ENCODE results near the gene USH1G.
"Not testable (repeated sequence)": the region's sequence is repeated elsewhere in the genome, so short reads cannot be mapped to it uniquely, and the experiment has no call there.

USH1G gene

GRCh38 chr17:74873874-74874614 is 49.0 kb downstream of the USH1G start:
- DNase-seq: no peak

DNA sequence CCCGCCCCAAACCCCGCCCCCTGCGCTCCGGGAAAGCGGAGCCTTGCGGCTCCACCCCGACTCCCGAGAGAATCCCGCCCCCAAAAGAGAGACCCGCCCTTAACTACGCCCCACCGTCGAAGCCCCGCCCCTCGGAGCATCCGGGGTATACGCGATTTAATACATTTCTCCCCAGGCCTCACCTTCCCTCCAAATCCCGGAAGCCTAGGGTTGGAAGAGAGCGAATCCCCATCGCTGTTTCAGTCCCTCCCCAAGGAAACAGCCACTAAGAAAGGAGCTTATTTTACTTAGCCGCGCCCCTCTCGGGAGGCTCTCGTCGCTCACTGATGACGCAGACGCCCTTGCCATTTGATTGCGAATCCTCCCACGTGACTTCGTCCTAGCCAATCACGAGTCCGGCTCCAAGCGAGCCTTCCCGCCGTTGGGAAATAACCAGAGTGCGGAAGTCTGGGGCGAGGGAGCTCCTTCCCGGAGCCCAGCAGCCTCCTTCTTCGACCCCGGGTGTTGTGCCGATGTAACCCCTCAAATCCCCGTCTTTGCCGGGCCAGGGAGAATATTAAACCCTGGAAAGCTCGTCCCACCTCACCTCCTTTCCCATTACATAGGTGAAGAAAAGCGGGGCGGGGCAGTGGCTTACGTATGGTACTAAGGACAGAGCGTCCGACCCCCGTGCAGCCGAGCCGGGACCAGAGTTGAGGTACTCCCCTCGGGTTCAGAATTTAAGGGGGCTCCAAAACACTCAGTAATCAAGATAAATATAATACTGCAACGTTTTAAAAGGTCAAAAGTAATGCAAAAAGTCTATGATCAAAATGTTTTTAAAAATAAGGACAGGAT is 49.8 kb downstream of the USH1G start:
- peak; percentile 96 for DNase-seq

GRCh38 chr17:74872313-74873036 is 50.6 kb downstream of the USH1G start, which contains the start of gene FDXR:
Gene FDXR (minus strand): TSS chr17:74872994. CDS start chr17:74872944, 50 bp downstream.
- DNase-seq: peak; percentile 83

- DNase-seq: no peak
Observed at GRCh38 chr17:74871356-74872076, 51.5 kb downstream of the USH1G start.

DNA sequence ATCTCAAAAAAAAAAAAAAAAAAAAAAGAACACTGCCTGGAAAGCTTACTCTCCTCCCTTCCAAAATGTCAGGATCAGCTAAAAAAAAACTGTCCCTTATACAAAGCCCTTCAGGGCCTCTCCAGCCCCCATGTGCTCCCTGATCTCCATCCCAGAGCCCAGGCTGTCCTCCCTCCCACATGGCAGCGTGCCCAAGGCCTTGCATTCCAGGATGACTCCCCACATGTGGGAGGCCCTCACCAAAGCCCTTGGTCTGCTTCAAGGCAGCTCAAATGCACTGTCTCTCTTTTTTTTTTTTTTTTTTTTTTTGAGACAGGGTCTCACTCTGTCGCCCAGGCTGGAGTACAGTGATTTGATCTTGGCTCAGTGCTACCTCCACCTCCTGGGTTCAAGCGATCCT is 52.5 kb downstream of the USH1G start:
- DNase-seq: no peak

- DNase-seq: not testable (repeated sequence)
Observed at GRCh38 chr17:74870028-74870427, 53.0 kb downstream of the USH1G start.

- DNase-seq: no peak
Observed at GRCh38 chr17:74868908-74869255, 54.2 kb downstream of the USH1G start.

- DNase-seq: no peak
Observed at GRCh38 chr17:74868251-74868907, 54.7 kb downstream of the USH1G start.

DNA sequence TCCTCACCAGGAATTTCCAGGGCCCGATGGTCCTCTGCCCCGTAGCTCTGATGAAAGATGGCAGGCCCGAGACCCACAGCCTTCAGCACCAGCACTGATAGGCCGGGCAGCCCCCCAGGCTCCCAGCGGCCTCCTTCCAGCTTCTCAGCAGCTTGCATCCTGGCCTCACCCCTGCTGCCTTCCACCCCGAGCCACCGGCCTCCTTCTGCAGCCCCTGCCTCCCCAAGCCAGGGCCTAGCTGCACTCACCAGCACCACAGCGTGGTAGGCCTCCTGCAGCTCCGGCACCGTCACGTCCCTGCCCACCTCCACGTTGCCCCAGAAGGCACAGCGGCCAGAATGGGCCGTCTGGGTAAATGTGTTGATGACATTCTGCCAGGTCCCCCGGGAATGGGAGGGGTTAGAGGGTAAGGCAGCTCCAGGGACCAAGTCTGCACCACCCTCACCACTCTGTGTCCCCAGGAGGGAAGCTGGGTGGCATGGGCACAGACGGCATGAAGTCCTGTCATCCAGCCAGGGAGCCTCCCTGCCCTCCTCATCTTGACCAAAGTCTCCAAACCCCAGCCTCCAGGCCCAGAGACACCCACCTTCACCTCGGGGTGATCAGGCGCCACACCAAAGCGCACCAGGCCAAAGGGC is 56.7 kb downstream of the USH1G start:
- no peak for DNase-seq
